ENCODE data around the gene NYNRIN. TPM values are rescaled to one million over a fixed set of nuclear protein-coding genes. Genes with fewer than 3 reads are reported as not detected.

The NYNRIN gene
- total and polyA plus RNA-seq, 10 of the 15 experiments (the other 5 are each of a cell fraction or from before 2014, with no cell fraction given): under 0.01 to 0.15 (median 0.01) TPM; not detected in 5

DNA sequence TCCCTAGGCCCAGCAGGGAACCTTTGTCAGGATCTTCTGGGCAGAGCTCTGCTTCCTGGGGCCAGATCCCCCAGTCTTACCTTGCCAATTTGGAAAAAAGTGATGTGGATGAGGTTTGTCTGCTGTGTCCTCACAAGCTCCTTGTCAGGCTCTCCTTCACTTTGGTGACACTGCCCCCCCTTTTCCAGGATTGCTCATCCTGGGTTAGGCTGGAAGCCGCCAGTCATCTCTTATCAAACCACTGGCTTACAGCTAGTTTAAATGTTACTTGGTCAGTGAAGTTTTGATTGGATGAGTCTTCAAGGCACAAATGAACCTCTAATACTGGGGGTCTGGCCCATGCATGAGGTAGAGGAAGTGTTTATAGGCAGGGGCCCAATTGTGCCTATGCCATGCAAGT is 15.3 kb downstream of the NYNRIN start (continued):
- TF ChIP-seq, protein P1, sequence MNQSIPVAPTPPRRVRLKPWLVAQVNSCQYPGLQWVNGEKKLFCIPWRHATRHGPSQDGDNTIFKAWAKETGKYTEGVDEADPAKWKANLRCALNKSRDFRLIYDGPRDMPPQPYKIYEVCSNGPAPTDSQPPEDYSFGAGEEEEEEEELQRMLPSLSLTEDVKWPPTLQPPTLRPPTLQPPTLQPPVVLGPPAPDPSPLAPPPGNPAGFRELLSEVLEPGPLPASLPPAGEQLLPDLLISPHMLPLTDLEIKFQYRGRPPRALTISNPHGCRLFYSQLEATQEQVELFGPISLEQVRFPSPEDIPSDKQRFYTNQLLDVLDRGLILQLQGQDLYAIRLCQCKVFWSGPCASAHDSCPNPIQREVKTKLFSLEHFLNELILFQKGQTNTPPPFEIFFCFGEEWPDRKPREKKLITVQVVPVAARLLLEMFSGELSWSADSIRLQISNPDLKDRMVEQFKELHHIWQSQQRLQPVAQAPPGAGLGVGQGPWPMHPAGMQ (IDR thresholded peaks at IDR 0.05; ENCODE audit: borderline replicate concordance): no peak
- TF ChIP-seq HDGF (IDR thresholded peaks at IDR 0.05) (no peak), RAD51 (IDR thresholded peaks at IDR 0.05) (no peak)
- TF ChIP-seq, protein P2, sequence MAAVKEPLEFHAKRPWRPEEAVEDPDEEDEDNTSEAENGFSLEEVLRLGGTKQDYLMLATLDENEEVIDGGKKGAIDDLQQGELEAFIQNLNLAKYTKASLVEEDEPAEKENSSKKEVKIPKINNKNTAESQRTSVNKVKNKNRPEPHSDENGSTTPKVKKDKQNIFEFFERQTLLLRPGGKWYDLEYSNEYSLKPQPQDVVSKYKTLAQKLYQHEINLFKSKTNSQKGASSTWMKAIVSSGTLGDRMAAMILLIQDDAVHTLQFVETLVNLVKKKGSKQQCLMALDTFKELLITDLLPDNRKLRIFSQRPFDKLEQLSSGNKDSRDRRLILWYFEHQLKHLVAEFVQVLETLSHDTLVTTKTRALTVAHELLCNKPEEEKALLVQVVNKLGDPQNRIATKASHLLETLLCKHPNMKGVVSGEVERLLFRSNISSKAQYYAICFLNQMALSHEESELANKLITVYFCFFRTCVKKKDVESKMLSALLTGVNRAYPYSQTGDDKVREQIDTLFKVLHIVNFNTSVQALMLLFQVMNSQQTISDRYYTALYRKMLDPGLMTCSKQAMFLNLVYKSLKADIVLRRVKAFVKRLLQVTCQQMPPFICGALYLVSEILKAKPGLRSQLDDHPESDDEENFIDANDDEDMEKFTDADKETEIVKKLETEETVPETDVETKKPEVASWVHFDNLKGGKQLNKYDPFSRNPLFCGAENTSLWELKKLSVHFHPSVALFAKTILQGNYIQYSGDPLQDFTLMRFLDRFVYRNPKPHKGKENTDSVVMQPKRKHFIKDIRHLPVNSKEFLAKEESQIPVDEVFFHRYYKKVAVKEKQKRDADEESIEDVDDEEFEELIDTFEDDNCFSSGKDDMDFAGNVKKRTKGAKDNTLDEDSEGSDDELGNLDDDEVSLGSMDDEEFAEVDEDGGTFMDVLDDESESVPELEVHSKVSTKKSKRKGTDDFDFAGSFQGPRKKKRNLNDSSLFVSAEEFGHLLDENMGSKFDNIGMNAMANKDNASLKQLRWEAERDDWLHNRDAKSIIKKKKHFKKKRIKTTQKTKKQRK (IDR thresholded peaks at IDR 0.05; ENCODE audit: low read depth, low read length): no peak

DNA sequence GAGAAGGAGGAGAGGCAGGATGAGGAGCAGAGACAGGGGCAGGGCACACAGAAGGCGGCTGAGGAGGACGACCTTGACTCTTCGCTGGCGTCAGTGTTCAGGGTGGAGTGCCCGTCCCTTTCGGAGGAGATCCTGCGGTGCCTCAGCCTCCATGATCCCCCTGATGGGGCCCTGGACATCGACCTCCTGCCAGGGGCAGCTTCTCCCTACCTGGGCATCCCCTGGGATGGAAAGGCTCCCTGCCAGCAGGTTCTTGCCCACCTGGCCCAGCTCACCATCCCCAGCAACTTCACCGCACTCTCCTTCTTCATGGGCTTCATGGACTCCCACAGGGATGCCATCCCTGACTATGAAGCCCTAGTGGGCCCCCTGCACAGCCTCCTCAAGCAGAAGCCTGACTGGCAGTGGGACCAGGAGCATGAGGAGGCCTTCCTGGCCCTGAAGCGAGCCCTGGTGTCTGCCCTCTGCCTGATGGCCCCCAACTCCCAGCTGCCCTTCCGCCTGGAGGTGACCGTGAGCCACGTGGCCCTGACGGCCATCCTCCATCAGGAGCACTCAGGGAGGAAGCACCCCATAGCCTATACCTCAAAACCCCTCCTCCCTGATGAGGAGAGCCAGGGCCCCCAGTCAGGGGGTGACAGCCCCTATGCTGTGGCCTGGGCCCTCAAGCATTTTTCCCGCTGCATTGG is 16.1 kb downstream of the NYNRIN start:
- in situ Hi-C loops (cut with MboI) (no loop called here), intact Hi-C loops (cut with micrococcal nuclease; ENCODE audit: unreplicated experiment) (loop anchor here (5.0 kb wide), 1 partner anchor 48 kb away; the partner anchor contains the start of gene NFATC4)
- no peak overlapping the region for H3K4me2 ChIP-seq (ENCODE audit: control insufficient read depth, insufficient read depth)
- ChIA-PET RAD21 (ENCODE audit: unreplicated experiment) (no interaction called here), SMC1A (ENCODE audit: uncharacterized antibody, unreplicated experiment) (interaction anchor here (2.2 kb wide), 1 partner anchor 16 kb away, joined by 14 read pairs; no protein-coding TSS in a partner anchor), CTCF (interaction anchor here (1.1 to 3.5 kb wide), 2 partner anchors 17 to 53 kb away, joined by 3 to 18 read pairs; no protein-coding TSS in a partner anchor), POLR2A (interaction anchor here (0.5 kb wide), 1 partner anchor 430 kb away, joined by 3 read pairs; no protein-coding TSS in a partner anchor)
- peaks cover 0 to 5% of the 10 kb centered on the region in 2 experiments; a peak in 3 of 4 replicates for H3K27me3 ChIP-seq (replicated peaks in 1 of 2; ENCODE audit: control insufficient read depth in 2 of 2, insufficient read depth in 2 of 2, low read length in 1 of 2)
- no peak overlapping the region for H3K27ac ChIP-seq (ENCODE audit: control insufficient read depth, insufficient read depth)
- FAIRE-seq (no peak), DNase-seq (ENCODE audit: low read depth, low spot score) (no peak), ATAC-seq (no peak)
- no peaks in the 10 kb centered on the region for H3K9me3 ChIP-seq (replicated peaks; ENCODE audit: control insufficient read depth, insufficient read depth, low read length)
- H2AFZ ChIP-seq (ENCODE audit: control insufficient read depth, low read depth, low read length): no peak overlapping the region
- no peaks in the 10 kb centered on the region for H3K36me3 ChIP-seq (ENCODE audit: control insufficient read depth in 2 of 2, insufficient read depth in 2 of 2, low read length in 1 of 2)
- H3K4me1 ChIP-seq (ENCODE audit: control insufficient read depth, insufficient read depth, low read length): no peaks in the 10 kb centered on the region
- WGBS (ENCODE audit: insufficient coverage, insufficient replicate concordance, low lambda C conversion rate, missing lambda C conversion rate): 39% methylated on average over 12 of the region's 15 CpGs
- H3K79me2 ChIP-seq (ENCODE audit: control insufficient read depth, insufficient read depth, low read length): no peaks in the 10 kb centered on the region
- H4K20me1 ChIP-seq (ENCODE audit: control insufficient read depth, insufficient read depth): no peaks in the 10 kb centered on the region
- no TSS peak for BruUV-seq (replicated peaks)
- H3K9ac ChIP-seq (ENCODE audit: control insufficient read depth, insufficient read depth, low read length): no peak overlapping the region
- H3K4me3 ChIP-seq: no peak overlapping the region
- TF ChIP-seq EGR1 (IDR thresholded peaks at IDR 0.05; ENCODE audit: borderline replicate concordance in 1 of 2, low read depth in 2 of 2, low read length in 2 of 2) (no peak), IRF4 (IDR thresholded peaks at IDR 0.05; ENCODE audit: low read depth, low read length) (no peak), FOS (IDR thresholded peaks at IDR 0.05; ENCODE audit: borderline replicate concordance, extremely low read depth, insufficient read length) (no peak), GATAD2B (conservative IDR thresholded peaks at IDR 0.05; ENCODE audit: low read depth) (no peak), RUNX3 (IDR thresholded peaks at IDR 0.05; ENCODE audit: low read length) (no peak), PAX5 (IDR thresholded peaks at IDR 0.05; ENCODE audit: borderline replicate concordance, low read depth, low read length) (no peak), RELA (IDR thresholded peaks at IDR 0.05; ENCODE audit: borderline replicate concordance, partially characterized antibody) (no peak), ETV6 (conservative IDR thresholded peaks at IDR 0.05 in 1 of 2, IDR thresholded peaks at IDR 0.05 in 1 of 2; ENCODE audit: borderline replicate concordance in 1 of 2, low read depth in 1 of 2) (no peak)
- TF ChIP-seq, protein P3, sequence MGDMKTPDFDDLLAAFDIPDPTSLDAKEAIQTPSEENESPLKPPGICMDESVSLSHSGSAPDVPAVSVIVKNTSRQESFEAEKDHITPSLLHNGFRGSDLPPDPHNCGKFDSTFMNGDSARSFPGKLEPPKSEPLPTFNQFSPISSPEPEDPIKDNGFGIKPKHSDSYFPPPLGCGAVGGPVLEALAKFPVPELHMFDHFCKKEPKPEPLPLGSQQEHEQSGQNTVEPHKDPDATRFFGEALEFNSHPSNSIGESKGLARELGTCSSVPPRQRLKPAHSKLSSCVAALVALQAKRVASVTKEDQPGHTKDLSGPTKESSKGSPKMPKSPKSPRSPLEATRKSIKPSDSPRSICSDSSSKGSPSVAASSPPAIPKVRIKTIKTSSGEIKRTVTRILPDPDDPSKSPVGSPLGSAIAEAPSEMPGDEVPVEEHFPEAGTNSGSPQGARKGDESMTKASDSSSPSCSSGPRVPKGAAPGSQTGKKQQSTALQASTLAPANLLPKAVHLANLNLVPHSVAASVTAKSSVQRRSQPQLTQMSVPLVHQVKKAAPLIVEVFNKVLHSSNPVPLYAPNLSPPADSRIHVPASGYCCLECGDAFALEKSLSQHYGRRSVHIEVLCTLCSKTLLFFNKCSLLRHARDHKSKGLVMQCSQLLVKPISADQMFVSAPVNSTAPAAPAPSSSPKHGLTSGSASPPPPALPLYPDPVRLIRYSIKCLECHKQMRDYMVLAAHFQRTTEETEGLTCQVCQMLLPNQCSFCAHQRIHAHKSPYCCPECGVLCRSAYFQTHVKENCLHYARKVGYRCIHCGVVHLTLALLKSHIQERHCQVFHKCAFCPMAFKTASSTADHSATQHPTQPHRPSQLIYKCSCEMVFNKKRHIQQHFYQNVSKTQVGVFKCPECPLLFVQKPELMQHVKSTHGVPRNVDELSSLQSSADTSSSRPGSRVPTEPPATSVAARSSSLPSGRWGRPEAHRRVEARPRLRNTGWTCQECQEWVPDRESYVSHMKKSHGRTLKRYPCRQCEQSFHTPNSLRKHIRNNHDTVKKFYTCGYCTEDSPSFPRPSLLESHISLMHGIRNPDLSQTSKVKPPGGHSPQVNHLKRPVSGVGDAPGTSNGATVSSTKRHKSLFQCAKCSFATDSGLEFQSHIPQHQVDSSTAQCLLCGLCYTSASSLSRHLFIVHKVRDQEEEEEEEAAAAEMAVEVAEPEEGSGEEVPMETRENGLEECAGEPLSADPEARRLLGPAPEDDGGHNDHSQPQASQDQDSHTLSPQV (IDR thresholded peaks at IDR 0.05): no peak
